H1 (cell line): ENCODE results near the gene PTPRG. TPM values are rescaled to one million over a fixed set of nuclear protein-coding genes. Genes with fewer than 3 reads are reported as not detected.

ENCODE experiments used
- CTBP2 ChIP-seq: IDR thresholded peaks from 2 replicates; pipeline ENCODE4 v1.7.0; 2011; ENCODE audit warnings: borderline replicate concordance, mild to moderate bottlenecking, moderate library complexity, mixed read lengths, low read length; ENCODE audit not compliant: insufficient read depth, insufficient read length
- EP300 ChIP-seq, 2 experiments: IDR thresholded peaks; 1 replicate in 1 of 2; 2 replicates in 1 of 2; pipeline ENCODE4 v1.6.1; 2011 to 2012; ENCODE audit warnings: low read depth in 2 of 2, low read length in 2 of 2, mild to moderate bottlenecking in 2 of 2, borderline replicate concordance in 1 of 2, inconsistent platforms in 1 of 2, moderate library complexity in 1 of 2
- FOSL1 ChIP-seq: IDR thresholded peaks from 2 replicates; pipeline ENCODE4 v1.6.1; 2011; ENCODE audit warnings: mild to moderate bottlenecking, low read depth, low read length, moderate library complexity; ENCODE audit not compliant: insufficient read depth
- MAFK ChIP-seq: IDR thresholded peaks from 2 replicates; pipeline ENCODE4 v1.6.1; 2012; ENCODE audit warnings: low read depth, mild to moderate bottlenecking, improper control_type of control experiment, low read length
- SIN3A ChIP-seq, 2 experiments: IDR thresholded peaks in 1 of 2; conservative IDR thresholded peaks in 1 of 2; 2 replicates each; pipeline ENCODE4 v1.6.1; 2011 to 2012; ENCODE audit warnings: low read length in 2 of 2, improper control_type of control experiment in 1 of 2, low read depth in 1 of 2, mild to moderate bottlenecking in 1 of 2
- SIRT6 ChIP-seq: IDR thresholded peaks from one replicate; pipeline ENCODE4 v1.7.1; 2012; ENCODE audit warnings: low read length, inconsistent platforms
- SP2 ChIP-seq: IDR thresholded peaks from 2 replicates; pipeline ENCODE4 v1.6.1; 2012; ENCODE audit warnings: mild to moderate bottlenecking, low read length, inconsistent platforms
- TAF7 ChIP-seq: optimal IDR thresholded peaks from 2 replicates; pipeline ENCODE3; 2011; ENCODE audit warnings: low read depth, mild to moderate bottlenecking, inconsistent platforms, low read length, moderate library complexity, borderline replicate concordance
- TCF12 ChIP-seq: IDR thresholded peaks from 2 replicates; pipeline ENCODE4 v1.6.1; 2011; ENCODE audit warnings: low read depth, mild to moderate bottlenecking, low read length
- polyA plus RNA-seq, 7 experiments: library from polyadenylated mRNA; depleted of rRNA in 3 of 7; stranded (reverse) in 5 of 7; unstranded in 2 of 7; fragments of >200 nt in 5 of 7; fragments of 200-250 nt in 2 of 7; gene quantifications; 1 replicate in 5 of 7; 2 replicates in 1 of 7; 4 replicates in 1 of 7; pipeline versions ENCODE4 v1.2.1 to v1.2.3, GENCODE V29; 2011 to 2013; ENCODE audit warnings: missing spikeins in 2 of 7, mixed read lengths in 2 of 7
- total RNA-seq: library from RNA; stranded (reverse); fragmentation: NEBNext Ultra II Directional; extraction: Animal tissue kit (Norgen Biotek cat#: 25700); gene quantifications from 2 replicates; pipeline ENCODE4 v1.2.1, GENCODE V29; 2021
- TF ChIP-seq, protein P1 (sequence below): IDR thresholded peaks from 2 replicates; pipeline ENCODE4 v1.6.1; 2012; ENCODE audit warnings: low read length, inconsistent platforms
- TF ChIP-seq, protein P2 (sequence below): IDR thresholded peaks from 2 replicates; pipeline ENCODE4 v1.6.1; 2011; ENCODE audit warnings: low read length, improper control_type of control experiment

Gene PTPRG
- total and polyA plus RNA-seq, 2 of the 8 experiments (the other 6 are each of a cell fraction or from before 2014, with no cell fraction given), result 23.3 to 96.2 TPM

DNA sequence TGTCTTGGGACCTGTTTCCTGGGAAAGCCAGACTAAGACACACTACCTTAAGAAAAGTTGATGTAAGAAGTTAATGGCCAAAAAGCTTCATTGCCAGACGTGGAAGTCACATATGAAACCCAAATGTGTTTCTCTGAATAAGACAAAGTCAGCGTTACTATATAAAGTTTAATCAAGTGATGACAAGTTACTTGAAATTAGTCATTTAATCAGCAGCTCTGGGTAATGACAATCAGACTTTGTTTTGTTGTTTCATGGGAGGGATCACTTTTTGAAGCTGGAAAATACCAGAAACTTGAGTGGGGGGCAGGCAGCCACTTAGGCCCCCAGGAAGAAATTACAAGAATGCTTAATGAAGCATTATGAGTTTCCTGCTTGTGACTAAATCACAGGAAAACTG lies 218.6 kb downstream of the PTPRG start (continued):
- TF ChIP-seq, protein P1, sequence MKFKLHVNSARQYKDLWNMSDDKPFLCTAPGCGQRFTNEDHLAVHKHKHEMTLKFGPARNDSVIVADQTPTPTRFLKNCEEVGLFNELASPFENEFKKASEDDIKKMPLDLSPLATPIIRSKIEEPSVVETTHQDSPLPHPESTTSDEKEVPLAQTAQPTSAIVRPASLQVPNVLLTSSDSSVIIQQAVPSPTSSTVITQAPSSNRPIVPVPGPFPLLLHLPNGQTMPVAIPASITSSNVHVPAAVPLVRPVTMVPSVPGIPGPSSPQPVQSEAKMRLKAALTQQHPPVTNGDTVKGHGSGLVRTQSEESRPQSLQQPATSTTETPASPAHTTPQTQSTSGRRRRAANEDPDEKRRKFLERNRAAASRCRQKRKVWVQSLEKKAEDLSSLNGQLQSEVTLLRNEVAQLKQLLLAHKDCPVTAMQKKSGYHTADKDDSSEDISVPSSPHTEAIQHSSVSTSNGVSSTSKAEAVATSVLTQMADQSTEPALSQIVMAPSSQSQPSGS, result no peak
- no peak for TF ChIP-seq SIN3A (conservative IDR thresholded peaks at IDR 0.05 in 1 of 2, IDR thresholded peaks at IDR 0.05 in 1 of 2; ENCODE audit: low read depth in 1 of 2, low read length in 2 of 2)
- TF ChIP-seq CTBP2, result no peak
- TF ChIP-seq SIRT6, result no peak
- TF ChIP-seq TAF7, result no peak
- TF ChIP-seq EP300 (IDR thresholded peaks at IDR 0.05; ENCODE audit: borderline replicate concordance in 1 of 2, low read depth in 2 of 2, low read length in 2 of 2), result no peak
- TF ChIP-seq FOSL1, result no peak
- TF ChIP-seq SP2, result no peak
- TF ChIP-seq TCF12, result no peak
- no peak for TF ChIP-seq MAFK
- TF ChIP-seq, protein P2, sequence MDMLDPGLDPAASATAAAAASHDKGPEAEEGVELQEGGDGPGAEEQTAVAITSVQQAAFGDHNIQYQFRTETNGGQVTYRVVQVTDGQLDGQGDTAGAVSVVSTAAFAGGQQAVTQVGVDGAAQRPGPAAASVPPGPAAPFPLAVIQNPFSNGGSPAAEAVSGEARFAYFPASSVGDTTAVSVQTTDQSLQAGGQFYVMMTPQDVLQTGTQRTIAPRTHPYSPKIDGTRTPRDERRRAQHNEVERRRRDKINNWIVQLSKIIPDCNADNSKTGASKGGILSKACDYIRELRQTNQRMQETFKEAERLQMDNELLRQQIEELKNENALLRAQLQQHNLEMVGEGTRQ, result no peak
